HG02970 (cell line): ENCODE data around the gene CAT.

Experiments used
- ATAC-seq: cut with Tn5 transposase; IDR thresholded peaks from one replicate; pipeline ENCODE4 v1.9.1; 2021; ENCODE audit warnings: mild to moderate bottlenecking, moderate library complexity, moderate number of reproducible peaks; ENCODE audit not compliant: unreplicated experiment, low FRiP score

The CAT gene

GRCh38 chr11:34438529-34439507 is at the start of gene CAT:
Gene CAT, plus strand, starts transcription at chr11:34438934. Its CDS starts 80 bp downstream, at chr11:34439014.
- peak; percentile 96 for ATAC-seq

GRCh38 chr11:34394771-34395300 is 43.9 kb upstream of the CAT start:
- ATAC-seq, result no peak

GRCh38 chr11:34395916-34396550 is 42.7 kb upstream of the CAT start:
- ATAC-seq, result no peak

GRCh38 chr11:34397120-34397519 is 41.6 kb upstream of the CAT start:
- ATAC-seq, result no peak

DNA sequence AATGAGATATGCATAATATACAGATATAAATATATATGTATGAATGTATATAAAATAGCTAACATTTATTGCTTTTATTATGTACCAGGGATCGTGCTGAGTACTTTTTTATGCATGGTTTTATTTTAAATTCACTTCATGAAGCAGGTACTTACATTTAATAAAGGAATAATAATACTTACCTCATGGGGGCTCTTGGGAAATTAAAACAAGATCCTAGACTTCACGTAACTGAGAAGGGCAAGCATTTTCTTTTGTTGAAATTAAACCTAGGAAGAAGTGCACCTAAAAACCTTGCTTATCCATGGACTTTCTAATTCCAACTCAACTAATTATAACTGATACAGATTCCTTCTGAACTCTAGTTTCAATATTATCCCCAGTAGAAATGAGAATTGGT is 40.9 kb upstream of the CAT start:
- ATAC-seq, result no peak

DNA sequence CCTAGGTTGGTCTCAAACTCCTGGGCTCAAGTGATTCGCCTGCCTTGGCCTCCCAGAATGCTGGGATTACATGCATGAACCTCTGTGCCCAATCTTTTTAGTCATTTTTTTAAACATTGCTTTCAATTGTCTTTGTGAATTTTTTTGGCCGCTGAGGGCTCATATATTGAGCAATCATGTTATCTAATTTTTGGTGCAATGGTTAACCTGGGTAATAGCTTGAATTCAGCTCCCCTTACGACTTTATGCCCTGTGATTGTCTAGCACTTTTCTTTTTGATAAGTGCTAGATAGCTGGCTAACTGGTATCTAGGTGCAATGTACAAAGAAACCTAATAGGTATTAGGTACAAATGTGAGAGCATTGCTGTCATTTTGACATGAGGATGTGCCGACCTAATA is 35.3 kb upstream of the CAT start:
- no peak for ATAC-seq

- no peak for ATAC-seq
Observed at GRCh38 chr11:34404280-34404679, 34.5 kb upstream of the CAT start.

GRCh38 chr11:34405079-34405858 is 33.5 kb upstream of the CAT start:
- ATAC-seq, result no peak

GRCh38 chr11:34406413-34406812 is 32.3 kb upstream of the CAT start:
- ATAC-seq, result no peak

DNA sequence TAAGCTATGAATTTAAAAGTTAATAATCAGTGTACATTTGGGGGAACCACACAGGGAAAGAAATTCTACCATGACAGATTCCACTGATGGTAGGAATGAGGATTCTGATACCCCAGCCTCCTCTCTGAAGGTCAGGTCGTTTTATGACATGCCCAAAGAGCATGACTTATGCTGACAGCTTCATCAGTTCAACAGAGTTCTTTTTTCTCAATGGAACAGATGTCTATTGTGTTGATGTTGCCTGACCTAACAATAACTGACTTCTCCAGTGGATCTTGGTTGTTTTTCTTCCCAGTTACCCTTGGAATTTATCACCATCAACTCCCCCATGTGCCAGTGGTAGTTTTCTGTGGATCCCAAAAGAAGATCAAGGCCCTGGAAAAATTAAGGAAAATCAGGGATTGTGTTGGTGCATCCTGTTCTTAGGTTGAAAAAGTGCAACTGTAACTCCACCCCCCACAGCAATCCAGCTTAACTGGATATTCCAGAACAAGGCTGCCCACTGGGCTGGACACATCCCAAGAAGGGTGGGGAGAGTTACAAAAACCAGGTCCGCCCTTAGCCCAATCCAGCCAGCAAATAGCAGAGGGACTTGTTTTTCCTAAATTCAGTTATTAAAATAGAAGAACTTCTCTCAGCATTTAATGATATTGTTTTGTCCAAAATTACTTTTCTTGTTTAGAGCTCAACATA is 31.5 kb upstream of the CAT start:
- no peak for ATAC-seq

- no peak for ATAC-seq
Observed at GRCh38 chr11:34408580-34409172, 30.1 kb upstream of the CAT start.

GRCh38 chr11:34411111-34411510 is 27.6 kb upstream of the CAT start:
- no peak for ATAC-seq

- ATAC-seq, result no peak
Observed at GRCh38 chr11:34411791-34412190, 26.9 kb upstream of the CAT start.

DNA sequence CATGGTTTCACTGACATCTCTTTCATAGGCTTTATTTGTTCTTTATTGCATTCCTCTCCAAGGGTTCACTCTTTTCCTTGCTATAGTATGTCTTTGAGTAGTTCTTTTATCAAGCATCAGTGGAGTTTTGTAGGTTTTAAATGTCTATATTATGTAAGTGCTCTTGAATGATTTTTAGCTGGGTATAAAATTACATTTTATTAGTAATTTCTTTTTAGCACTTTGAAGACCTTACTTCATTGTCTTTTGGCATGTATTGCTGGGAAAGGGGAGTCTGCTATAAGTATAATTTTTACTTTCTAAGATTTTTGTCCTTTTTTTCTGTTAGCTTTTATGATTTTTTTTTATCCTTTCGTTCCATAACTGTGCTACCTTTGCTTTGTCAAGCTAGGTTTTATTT is 25.5 kb upstream of the CAT start:
- ATAC-seq, result no peak

DNA sequence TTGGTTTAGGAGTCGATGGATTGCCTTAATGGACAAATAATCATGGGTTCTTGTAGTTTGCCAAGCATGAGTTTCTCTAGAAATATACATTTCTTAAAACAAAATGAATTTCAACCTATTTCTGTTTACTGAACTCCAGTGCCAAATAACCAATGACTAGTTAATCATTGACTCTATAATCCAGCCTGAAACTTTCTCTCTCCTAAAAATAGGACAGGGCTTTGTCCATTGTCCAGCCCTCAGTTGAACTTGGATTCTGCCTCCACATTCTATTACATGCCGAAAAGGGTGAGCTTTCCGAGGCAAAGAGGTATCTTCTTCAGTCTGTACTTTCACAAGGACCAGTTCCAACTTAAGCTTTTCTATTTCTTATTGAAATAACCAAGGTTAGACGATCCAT is 23.2 kb upstream of the CAT start:
- no peak for ATAC-seq

DNA sequence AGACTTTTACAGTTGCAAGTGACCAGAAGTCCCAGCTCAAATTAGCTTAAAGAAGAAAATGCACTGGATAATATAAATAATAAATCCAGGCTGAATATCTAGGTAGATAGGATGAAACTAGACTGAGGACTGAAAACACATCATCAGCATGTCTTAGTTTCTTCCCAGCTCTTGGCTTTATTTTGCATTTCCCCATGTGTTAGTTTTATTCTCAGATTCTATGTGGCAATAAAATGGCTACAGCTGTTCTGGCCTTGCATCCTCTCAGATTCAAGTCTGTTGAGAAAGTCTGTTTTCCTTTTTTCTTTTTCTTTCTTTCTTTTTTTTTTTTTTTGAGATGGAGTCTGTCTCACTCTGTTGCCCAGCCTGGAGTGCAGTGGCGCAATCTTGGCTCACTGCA is 22.6 kb upstream of the CAT start:
- ATAC-seq, result no peak

DNA sequence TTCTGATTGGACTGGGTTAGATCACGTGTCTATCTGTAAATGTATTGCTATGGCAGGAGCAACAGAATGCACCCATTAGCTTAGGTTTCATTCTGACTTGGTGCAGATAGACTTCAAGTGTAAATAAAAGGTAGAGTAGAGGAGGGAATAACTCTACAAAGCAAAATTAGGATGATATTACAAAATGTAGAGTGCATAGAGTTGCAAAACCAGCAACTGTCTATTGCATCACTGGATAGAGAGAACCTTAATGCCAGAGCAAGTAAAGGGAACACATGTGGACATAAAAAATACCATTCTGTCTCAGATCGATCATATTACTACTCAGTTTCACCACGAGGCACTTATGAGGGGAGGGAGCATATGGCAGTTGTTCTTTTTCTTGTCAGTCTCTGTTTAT is 22.0 kb upstream of the CAT start:
- no peak for ATAC-seq

DNA sequence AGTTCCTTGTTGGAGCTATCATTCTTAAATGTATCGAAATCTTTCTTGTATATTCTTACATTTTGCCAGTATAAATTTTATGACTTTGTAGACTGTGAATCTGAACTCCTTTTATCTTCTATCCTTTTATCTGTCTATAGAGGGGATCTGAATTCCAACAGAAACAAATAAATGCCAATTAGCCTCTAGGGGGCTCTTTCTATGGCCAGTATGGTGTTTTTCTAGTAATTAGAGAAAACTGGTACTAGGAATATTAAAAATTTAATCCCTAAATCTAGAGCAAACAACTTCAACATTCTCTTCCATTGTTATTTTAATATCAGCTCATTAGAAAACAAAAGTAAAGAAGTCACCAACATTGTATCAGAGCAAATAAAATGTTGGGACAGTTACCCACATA is 21.5 kb upstream of the CAT start:
- ATAC-seq, result no peak

GRCh38 chr11:34419158-34419557 is 19.6 kb upstream of the CAT start:
- no peak for ATAC-seq

- ATAC-seq, result no peak
Observed at GRCh38 chr11:34423300-34423699, 15.4 kb upstream of the CAT start.
